Endodermal cell (in vitro differentiated cells): Measurements from ENCODE around the gene FAM237B. TPM values are rescaled to one million over a fixed set of nuclear protein-coding genes. Genes with fewer than 3 reads are reported as not detected.

Experiments used
- DNase-seq: peaks from one replicate; pipeline ENCODE4 v3.0.0-alpha.2; 2017
- H3K27ac ChIP-seq: 2 replicates; pipeline ENCODE4 v1.5.1; 2013; ENCODE audit warnings: mild to moderate bottlenecking, low read depth, low read length, moderate library complexity
- H3K27me3 ChIP-seq: 2 replicates; pipeline ENCODE4 v1.6.1; 2013; ENCODE audit warnings: mild to moderate bottlenecking, low read length, moderate library complexity; ENCODE audit not compliant: insufficient read depth, control insufficient read depth, poor library complexity, severe bottlenecking
- H3K36me3 ChIP-seq: 2 replicates; pipeline ENCODE4 v1.7.0; 2013; ENCODE audit warnings: mild to moderate bottlenecking, low read length, moderate library complexity; ENCODE audit not compliant: control insufficient read depth, insufficient read depth
- H3K4me1 ChIP-seq: one replicate; pipeline ENCODE4 v1.7.0; 2013; ENCODE audit warnings: low read length; ENCODE audit not compliant: control insufficient read depth, insufficient read depth
- H3K4me3 ChIP-seq: 2 replicates; pipeline ENCODE4 v1.5.1; 2013; ENCODE audit warnings: mild to moderate bottlenecking, low read length, moderate library complexity
- H3K9ac ChIP-seq: 2 replicates; pipeline ENCODE4 v1.6.1; 2013; ENCODE audit warnings: mild to moderate bottlenecking, low read length, moderate library complexity; ENCODE audit not compliant: poor library complexity, severe bottlenecking; ENCODE audit errors: extremely low read depth
- H3K9me3 ChIP-seq: 2 replicates; pipeline ENCODE4 v1.6.1; 2013; ENCODE audit warnings: mild to moderate bottlenecking, low read length, moderate library complexity; ENCODE audit not compliant: control insufficient read depth
- H3K27ac Mint-ChIP-seq: 2 replicates; pipeline ENCODE4 v1.8.0; 2020; ENCODE audit warnings: mixed read lengths
- H3K27me3 Mint-ChIP-seq: 2 replicates; pipeline ENCODE4 v1.8.0; 2021; ENCODE audit warnings: mild to moderate bottlenecking, mixed read lengths; ENCODE audit not compliant: insufficient read depth
- H3K36me3 Mint-ChIP-seq: 2 replicates; pipeline ENCODE4 v1.8.0; 2020; ENCODE audit warnings: low read depth, mixed read lengths
- H3K4me1 Mint-ChIP-seq: 2 replicates; pipeline ENCODE4 v1.8.0; 2020; ENCODE audit warnings: mixed read lengths
- H3K4me3 Mint-ChIP-seq: 2 replicates; pipeline ENCODE4 v1.8.0; 2020; ENCODE audit warnings: mild to moderate bottlenecking, moderate library complexity, mixed read lengths
- H3K9me3 Mint-ChIP-seq: 2 replicates; pipeline ENCODE4 v1.8.0; 2020; ENCODE audit warnings: mild to moderate bottlenecking, mixed read lengths
- CTCF ChIP-seq: fragments of 200-600 bp; sonication (generic); conservative IDR thresholded peaks from 2 replicates; pipeline ENCODE4 v1.5.0; 2021; ENCODE audit warnings: antibody characterized with exemption, mild to moderate bottlenecking
- WGBS, 2 experiments: methylation state at CpG; one replicate each; pipeline versions ENCODE4 v1.1.5 to v1.1.7; 2013; ENCODE audit warnings: missing lambda C conversion rate in 2 of 2, mixed read lengths in 1 of 2; ENCODE audit not compliant: insufficient coverage in 1 of 2, insufficient read length in 1 of 2; 5-methylcytosine and 5-hydroxymethylcytosine counted together
- total RNA-seq, 2 donors: library from RNA; stranded (reverse); fragmentation: NEBNext Ultra II Directional in 1 of 2; extraction: Animal tissue kit (Norgen Biotek cat#: 25700) in 1 of 2; gene quantifications; 2 replicates in 1 of 2; 3 replicates in 1 of 2; pipeline ENCODE4 v1.2.1, GENCODE V29; 2021

FAM237B gene
- total RNA-seq, 2 donors from 2014 or later: not detected

- no peaks in the 10 kb centered on the region for H3K9me3 ChIP-seq
- Mint-ChIP-seq H3K27ac (no peak overlapping the region), H3K27me3 (peaks cover 73% of the 10 kb centered on the region), H3K36me3 (no peaks in the 10 kb centered on the region), H3K9me3 (no peaks in the 10 kb centered on the region), H3K4me1 (peaks cover 4% of the 10 kb centered on the region), H3K4me3 (peak overlapping the region; percentile 43)
- TF ChIP-seq CTCF: no peak
- H3K27me3 ChIP-seq: peaks cover 75% of the 10 kb centered on the region
- H3K4me3 ChIP-seq: peak overlapping the region; percentile 72
- H3K27ac ChIP-seq: no peak overlapping the region
- no peaks in the 10 kb centered on the region for H3K36me3 ChIP-seq
- H3K4me1 ChIP-seq: no peaks in the 10 kb centered on the region
- 50 to 53% methylated on average over 2 to 7 of the region's 7 CpGs for WGBS, 2 experiments
- DNase-seq: no peak
- no peak overlapping the region for H3K9ac ChIP-seq
Observed at GRCh38 chr7:90320418-90320800, 695 bp downstream of the FAM237B start.

GRCh38 chr7:90320014-90320413, 1.1 kb downstream of the FAM237B start:
- H3K9me3 Mint-ChIP-seq: no peaks in the 10 kb centered on the region
- no peaks in the 10 kb centered on the region for H3K9me3 ChIP-seq
- H3K27ac Mint-ChIP-seq: no peak overlapping the region

GRCh38 chr7:90313907-90314306, 7.2 kb downstream of the FAM237B start:
- no peaks in the 10 kb centered on the region for H3K9me3 ChIP-seq
- H3K27ac ChIP-seq: no peak overlapping the region
- 91 to 100% methylated on average over 3 to 4 of the region's 4 CpGs for WGBS, 2 experiments
- no peaks in the 10 kb centered on the region for H3K36me3 ChIP-seq
- no peak for DNase-seq
- H3K27me3 ChIP-seq: peaks cover 24% of the 10 kb centered on the region
- no peak overlapping the region for H3K9ac ChIP-seq
- peaks cover 14% of the 10 kb centered on the region for H3K4me1 ChIP-seq
- Mint-ChIP-seq H3K4me1 (peaks cover 13% of the 10 kb centered on the region), H3K27me3 (peaks cover 23% of the 10 kb centered on the region), H3K4me3 (no peak overlapping the region), H3K36me3 (no peaks in the 10 kb centered on the region), H3K27ac (no peak overlapping the region), H3K9me3 (no peaks in the 10 kb centered on the region)
- H3K4me3 ChIP-seq: no peak overlapping the region
- TF ChIP-seq CTCF: no peak

More at GRCh38 chr7:90320014-90320413, 1.1 kb downstream of the FAM237B start:
- no peaks in the 10 kb centered on the region for H3K36me3 Mint-ChIP-seq
- no peak for TF ChIP-seq CTCF
- peaks cover 75% of the 10 kb centered on the region for H3K27me3 ChIP-seq
- WGBS, 2 experiments: 89 to 97% methylated on average over 4 to 7 of the region's 7 CpGs
- no peak overlapping the region for H3K4me3 ChIP-seq
- H3K27ac ChIP-seq: no peak overlapping the region
- H3K27me3 Mint-ChIP-seq: peaks cover 71% of the 10 kb centered on the region
- H3K4me3 Mint-ChIP-seq: peak overlapping the region; percentile 43
- no peaks in the 10 kb centered on the region for H3K36me3 ChIP-seq
- H3K9ac ChIP-seq: no peak overlapping the region
- no peak for DNase-seq
- no peaks in the 10 kb centered on the region for H3K4me1 ChIP-seq
- H3K4me1 Mint-ChIP-seq: peaks cover 4% of the 10 kb centered on the region
